SK-N-SH (cell line): ENCODE data around the gene STX1A.

Experiments
- EP300 ChIP-seq, 2 experiments: IDR thresholded peaks; 2 replicates each; pipeline versions ENCODE4 v1.4.0 to v1.6.1; 2012; ENCODE audit warnings: borderline replicate concordance in 1 of 2, low read depth in 1 of 2, low read length in 1 of 2
- EZH2phosphoT487 ChIP-seq: fragments of 200-600 bp; sonication (generic); IDR thresholded peaks from 2 replicates; pipeline ENCODE4 v1.6.1; 2017; ENCODE audit warnings: low read depth, mixed run types, mild to moderate bottlenecking, antibody characterized with exemption, moderate library complexity, borderline replicate concordance
- RAD21 ChIP-seq: IDR thresholded peaks from 2 replicates; pipeline ENCODE4 v1.6.1; 2012; ENCODE audit warnings: mild to moderate bottlenecking, low read length
- REST ChIP-seq: IDR thresholded peaks from 2 replicates; pipeline ENCODE4 v1.6.1; 2012; ENCODE audit warnings: mild to moderate bottlenecking, low read depth, low read length, moderate library complexity
- SMC3 ChIP-seq: IDR thresholded peaks from 2 replicates; pipeline ENCODE4 v1.6.1; 2012; ENCODE audit warnings: low read depth, low read length, improper control_type of control experiment
- TAF1 ChIP-seq: IDR thresholded peaks from 2 replicates; pipeline ENCODE4 v1.6.1; 2012; ENCODE audit warnings: low read depth, mild to moderate bottlenecking, low read length, moderate library complexity, borderline replicate concordance
- YY1 ChIP-seq: IDR thresholded peaks from 2 replicates; pipeline ENCODE4 v1.4.0; 2012; ENCODE audit warnings: low read depth, mild to moderate bottlenecking
- TF ChIP-seq, protein P1 (sequence below): fragments of 200-600 bp; sonication (generic); IDR thresholded peaks from 2 replicates; pipeline ENCODE4 v1.6.1; 2017; ENCODE audit warnings: antibody characterized with exemption, mild to moderate bottlenecking, moderate library complexity

DNA sequence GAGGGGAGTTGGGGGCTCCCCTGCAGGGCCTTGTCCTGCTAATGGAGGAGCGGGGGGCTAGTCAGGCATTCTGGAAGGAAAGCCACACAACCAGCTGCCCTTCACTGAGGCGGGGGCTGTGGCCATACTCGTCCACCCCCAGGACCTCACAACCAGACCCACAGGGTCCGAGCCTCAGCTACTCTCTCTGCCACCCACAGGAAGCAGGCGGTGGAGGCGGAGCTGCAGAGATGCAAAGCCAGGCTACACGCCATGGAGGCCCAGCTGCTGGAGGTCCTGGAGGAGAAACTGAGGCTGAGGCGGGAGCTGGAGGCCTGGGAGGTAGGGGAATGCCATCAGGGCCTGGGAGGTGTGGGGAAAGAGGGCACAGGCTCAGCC lies 16.0 kb upstream of the STX1A start:
- TF ChIP-seq, protein P1, sequence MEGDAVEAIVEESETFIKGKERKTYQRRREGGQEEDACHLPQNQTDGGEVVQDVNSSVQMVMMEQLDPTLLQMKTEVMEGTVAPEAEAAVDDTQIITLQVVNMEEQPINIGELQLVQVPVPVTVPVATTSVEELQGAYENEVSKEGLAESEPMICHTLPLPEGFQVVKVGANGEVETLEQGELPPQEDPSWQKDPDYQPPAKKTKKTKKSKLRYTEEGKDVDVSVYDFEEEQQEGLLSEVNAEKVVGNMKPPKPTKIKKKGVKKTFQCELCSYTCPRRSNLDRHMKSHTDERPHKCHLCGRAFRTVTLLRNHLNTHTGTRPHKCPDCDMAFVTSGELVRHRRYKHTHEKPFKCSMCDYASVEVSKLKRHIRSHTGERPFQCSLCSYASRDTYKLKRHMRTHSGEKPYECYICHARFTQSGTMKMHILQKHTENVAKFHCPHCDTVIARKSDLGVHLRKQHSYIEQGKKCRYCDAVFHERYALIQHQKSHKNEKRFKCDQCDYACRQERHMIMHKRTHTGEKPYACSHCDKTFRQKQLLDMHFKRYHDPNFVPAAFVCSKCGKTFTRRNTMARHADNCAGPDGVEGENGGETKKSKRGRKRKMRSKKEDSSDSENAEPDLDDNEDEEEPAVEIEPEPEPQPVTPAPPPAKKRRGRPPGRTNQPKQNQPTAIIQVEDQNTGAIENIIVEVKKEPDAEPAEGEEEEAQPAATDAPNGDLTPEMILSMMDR: no peak
- TF ChIP-seq YY1 (no peak), EP300 (IDR thresholded peaks at IDR 0.05; ENCODE audit: borderline replicate concordance in 1 of 2, low read depth in 1 of 2, low read length in 1 of 2) (no peak), REST (no peak), SMC3 (no peak), RAD21 (no peak), EZH2phosphoT487 (no peak), TAF1 (no peak)
